HepG2 (cell line): Measurements from ENCODE around the gene TFCP2L1. TPM values are rescaled to one million over a fixed set of nuclear protein-coding genes. Genes with fewer than 3 reads are reported as not detected.

Source experiments
- ARID4A ChIP-seq: sonication (generic); formaldehyde crosslinking; IDR thresholded peaks from 2 replicates; pipeline ENCODE4 v1.5.0; 2020; ENCODE audit warnings: mild to moderate bottlenecking, missing genetic modification reagents, borderline replicate concordance
- GPN1 ChIP-seq: sonication (generic); formaldehyde crosslinking; IDR thresholded peaks from 2 replicates; pipeline ENCODE4 v1.5.1; 2020; ENCODE audit warnings: missing genetic modification reagents, borderline replicate concordance
- KMT2B ChIP-seq: IDR thresholded peaks from 2 replicates; pipeline ENCODE4 v1.6.1; 2016; ENCODE audit warnings: missing genetic modification reagents, missing compliant biosample characterization
- MXI1 ChIP-seq: IDR thresholded peaks from 3 replicates; pipeline ENCODE4 v1.6.1; 2012; ENCODE audit warnings: low read depth, low read length, inconsistent platforms, borderline replicate concordance
- RARA ChIP-seq: IDR thresholded peaks from 2 replicates; pipeline ENCODE4 v1.6.1; 2016; ENCODE audit warnings: missing genetic modification reagents, missing compliant biosample characterization
- SKIL ChIP-seq: sonication (generic); formaldehyde crosslinking; IDR thresholded peaks from 2 replicates; pipeline ENCODE4 v1.8.0; 2022; ENCODE audit warnings: missing genetic modification reagents, mild to moderate bottlenecking, moderate library complexity, borderline replicate concordance
- SMAD3 ChIP-seq: sonication (generic); formaldehyde crosslinking; IDR thresholded peaks from 2 replicates; pipeline ENCODE4 v1.4.0; 2020; ENCODE audit warnings: missing genetic modification reagents
- TEF ChIP-seq: sonication (generic); formaldehyde crosslinking; IDR thresholded peaks from 2 replicates; pipeline ENCODE4 v1.5.0; 2020; ENCODE audit warnings: missing genetic modification reagents
- THAP11 ChIP-seq: IDR thresholded peaks from 2 replicates; pipeline ENCODE4 v1.6.1; 2016; ENCODE audit warnings: missing biosample characterization, missing genetic modification reagents
- ZNF546 ChIP-seq: sonication (generic); formaldehyde crosslinking; conservative IDR thresholded peaks from 2 replicates; pipeline ENCODE4 v1.8.1; 2023; ENCODE audit warnings: mild to moderate bottlenecking, missing genetic modification reagents
- ZNF619 ChIP-seq: sonication (generic); formaldehyde crosslinking; IDR thresholded peaks from 2 replicates; pipeline ENCODE4 v1.4.0; 2020; ENCODE audit warnings: mild to moderate bottlenecking, missing genetic modification reagents
- ZSCAN22 ChIP-seq: sonication (generic); formaldehyde crosslinking; IDR thresholded peaks from 2 replicates; pipeline ENCODE4 v1.4.0; 2020; ENCODE audit warnings: mild to moderate bottlenecking, missing genetic modification reagents
- polyA plus RNA-seq, 8 experiments: library from polyadenylated mRNA; depleted of rRNA in 3 of 8; stranded (reverse) in 7 of 8; unstranded in 1 of 8; fragments of >200 nt; fragmentation: Illumina TruSeq in 4 of 8; extraction: Trizol in 4 of 8; gene quantifications; 2 replicates each; pipeline versions ENCODE4 v1.2.1 to v1.2.3, GENCODE V29; 2011 to 2016; ENCODE audit warnings: low read depth in 4 of 8, missing spikeins in 1 of 8, mixed read lengths in 1 of 8; ENCODE audit not compliant: insufficient read depth in 1 of 8
- total RNA-seq, 5 experiments: library from RNA; depleted of rRNA; stranded (reverse); fragments of >200 nt; fragmentation: Illumina TruSeq; extraction: Trizol; gene quantifications; 2 replicates each; pipeline ENCODE4 v1.2.3, GENCODE V29; 2016; ENCODE audit warnings: low read depth in 1 of 5

TFCP2L1 gene
- total and polyA plus RNA-seq, 2 of the 13 experiments (the other 11 are each of a cell fraction or from before 2014, with no cell fraction given): under 0.01 TPM; not detected in 1

- no peak for TF ChIP-seq SKIL
- TF ChIP-seq SMAD3 (CRISPR knock-in tag): no peak
- TF ChIP-seq RARA (CRISPR knock-in tag): no peak
- no peak for TF ChIP-seq MXI1
- no peak for TF ChIP-seq ZNF546 (CRISPR knock-in tag)
- TF ChIP-seq KMT2B (CRISPR knock-in tag): no peak
- TF ChIP-seq ARID4A: no peak
- TF ChIP-seq TEF: no peak
- no peak for TF ChIP-seq ZSCAN22 (CRISPR knock-in tag)
- no peak for TF ChIP-seq GPN1 (CRISPR knock-in tag)
- TF ChIP-seq THAP11 (CRISPR knock-in tag): no peak
- TF ChIP-seq ZNF619: no peak
These were observed 29.6 kb downstream of the TFCP2L1 start (continued) for GRCh38 chr2:121255358-121255757.
